HepG2 (cell line): ENCODE results near the gene DPP8. TPM values are rescaled to one million over a fixed set of nuclear protein-coding genes. Genes with fewer than 3 reads are reported as not detected.

Source experiments
- ATAC-seq: fragments of 200-7000 bp; cut with Tn5 transposase; 3 replicates; pipeline ENCODE4 v1.9.1; 2020; ENCODE audit warnings: mild to moderate bottlenecking, moderate library complexity
- BruUV-seq: library from RNA; stranded (reverse); fragments of 400-500 nt; replicated peaks from 2 replicates; lab custom pipeline; 2021; lab: Mats Ljungman, UMichigan
- CTCF ChIA-PET: fragments of 300-600 bp; formaldehyde crosslinking; extraction: SDS; loops from one replicate; lab custom pipeline; 2021; ENCODE audit warnings: low total read pairs, inconsistent platforms, low intra/inter-chr PET ratio; lab: Yijun Ruan, JAX
- POLR2A ChIA-PET: fragments of 350-600 bp; sonication (Branson Sonifier 250); formaldehyde crosslinking; loops from one replicate; lab custom pipeline; 2020; ENCODE audit warnings: antibody characterized with exemption, inconsistent platforms; lab: Yijun Ruan, JAX
- DNase-seq: peaks from one replicate; pipeline ENCODE4 v3.0.0-alpha.2; 2015; ENCODE audit warnings: low spot score
- FAIRE-seq: peaks from 3 replicates; lab custom pipeline; 2011; peaks lifted over from hg19 to GRCh38; lab: Jason Lieb, UNC
- H2AFZ ChIP-seq: one replicate; pipeline ENCODE4 v1.6.1; 2011; ENCODE audit warnings: low read length, inconsistent platforms
- H3K27ac ChIP-seq: fragments of 300-600 bp; 3 replicates; pipeline ENCODE4 v1.8.0; 2011; ENCODE audit warnings: mixed run types, mild to moderate bottlenecking, mixed read lengths, low read length, inconsistent platforms; ENCODE audit not compliant: insufficient read depth; ENCODE audit errors: extremely low read length
- H3K27me3 ChIP-seq, 2 experiments: fragments of 200-600 bp in 1 of 2; 2 replicates in 1 of 2; 3 replicates in 1 of 2; pipeline versions ENCODE4 v1.6.0 to v1.8.0; 2011; ENCODE audit warnings: low read length in 2 of 2, mild to moderate bottlenecking in 2 of 2, moderate library complexity in 2 of 2, inconsistent platforms in 1 of 2; ENCODE audit not compliant: insufficient read depth in 2 of 2, control insufficient read depth in 1 of 2
- H3K36me3 ChIP-seq, 2 experiments: fragments of 200-600 bp in 1 of 2; replicated peaks in 1 of 2; 2 replicates in 1 of 2; 3 replicates in 1 of 2; pipeline versions ENCODE4 v1.5.1 to v1.8.0; 2011; ENCODE audit warnings: low read length in 2 of 2, inconsistent platforms in 1 of 2; ENCODE audit not compliant: insufficient read depth in 2 of 2, control insufficient read depth in 1 of 2
- H3K4me1 ChIP-seq: 2 replicates; pipeline ENCODE4 v1.5.1; 2012; ENCODE audit warnings: low read length, inconsistent platforms; ENCODE audit not compliant: insufficient read depth
- H3K4me2 ChIP-seq: 2 replicates; pipeline ENCODE4 v1.6.0; 2011; ENCODE audit warnings: low read depth, low read length, inconsistent platforms
- H3K4me3 ChIP-seq, 3 experiments: fragments of 200-600 bp in 1 of 3; sonication (generic), shearing (Covaris generic) in 1 of 3; replicated peaks in 1 of 3; 2 replicates each; pipeline ENCODE4 v1.5.1; 2011 to 2016; ENCODE audit warnings: low read length in 3 of 3, inconsistent platforms in 2 of 3, low read depth in 2 of 3, mild to moderate bottlenecking in 2 of 3, control low read depth in 1 of 3, mixed read lengths in 1 of 3; ENCODE audit not compliant: insufficient read depth in 1 of 3
- H3K79me2 ChIP-seq: one replicate; pipeline ENCODE4 v1.6.1; 2011; ENCODE audit warnings: low read length, inconsistent platforms; ENCODE audit not compliant: insufficient read depth
- H3K9ac ChIP-seq: 2 replicates; pipeline ENCODE4 v1.6.0; 2011; ENCODE audit warnings: mild to moderate bottlenecking, low read depth, low read length, inconsistent platforms; ENCODE audit not compliant: insufficient read depth
- H3K9me3 ChIP-seq: 2 replicates; pipeline ENCODE4 v1.5.1; 2012; ENCODE audit warnings: mild to moderate bottlenecking, low read length
- H4K20me1 ChIP-seq: 2 replicates; pipeline ENCODE4 v1.6.0; 2011; ENCODE audit warnings: inconsistent platforms, mild to moderate bottlenecking, low read length, moderate library complexity; ENCODE audit not compliant: insufficient read depth
- ATM ChIP-seq: fragments of 450-650 bp; IDR thresholded peaks from 2 replicates; pipeline ENCODE4 v1.7.1; 2017; ENCODE audit warnings: mild to moderate bottlenecking, borderline replicate concordance
- HDAC6 ChIP-seq: fragments of 200-600 bp; sonication (generic); IDR thresholded peaks from 2 replicates; pipeline ENCODE4 v1.7.0; 2017; ENCODE audit warnings: mild to moderate bottlenecking, antibody characterized with exemption, low read length, low read depth
- SOX13 ChIP-seq, 3 experiments: fragments of 450-650 bp in 1 of 3; sonication (generic) in 1 of 3; formaldehyde crosslinking in 1 of 3; IDR thresholded peaks in 2 of 3; conservative IDR thresholded peaks in 1 of 3; 2 replicates each; pipeline versions ENCODE4 v1.5.0 to v1.6.1; 2016 to 2020; ENCODE audit warnings: antibody characterized with exemption in 1 of 3, mild to moderate bottlenecking in 1 of 3, missing compliant biosample characterization in 1 of 3, missing genetic modification reagents in 1 of 3, moderate library complexity in 1 of 3
- ZNF234 ChIP-seq: sonication (generic); formaldehyde crosslinking; conservative IDR thresholded peaks from 2 replicates; pipeline ENCODE4 v1.5.1; 2020; ENCODE audit warnings: mild to moderate bottlenecking, missing genetic modification reagents
- ZNF432 ChIP-seq: sonication (generic); formaldehyde crosslinking; IDR thresholded peaks from 2 replicates; pipeline ENCODE4 v1.5.0; 2020; ENCODE audit warnings: missing genetic modification reagents, mild to moderate bottlenecking, borderline replicate concordance
- ZNF501 ChIP-seq: sonication (generic); formaldehyde crosslinking; IDR thresholded peaks from 2 replicates; pipeline ENCODE4 v1.5.1; 2020; ENCODE audit warnings: mild to moderate bottlenecking, moderate library complexity, missing genetic modification reagents
- ZNF577 ChIP-seq: sonication (generic); formaldehyde crosslinking; IDR thresholded peaks from 2 replicates; pipeline ENCODE4 v1.4.0; 2020; ENCODE audit warnings: mild to moderate bottlenecking, low read depth, missing genetic modification reagents, borderline replicate concordance
- ZNF780A ChIP-seq: sonication (generic); formaldehyde crosslinking; IDR thresholded peaks from 2 replicates; pipeline ENCODE4 v1.8.0; 2022; ENCODE audit warnings: mild to moderate bottlenecking, missing genetic modification reagents, moderate library complexity
- WGBS: methylation state at CpG from one replicate; pipeline ENCODE4 v1.1.6; 2017; ENCODE audit warnings: low lambda C conversion rate; 5-methylcytosine and 5-hydroxymethylcytosine counted together
- in situ Hi-C: cut with HindIII; loops from 2 replicates; pipeline ENCODE4 v1.10.0; 2017; ENCODE audit warnings: low pct_unique_long_range_greater_than_20kb; ENCODE audit not compliant: extremely low pct_ligation_motif_present
- intact Hi-C: fragments of 100-400 bp; cut with micrococcal nuclease; formaldehyde crosslinking; loops from one replicate; pipeline ENCODE4 v1.10.0; 2022; ENCODE audit not compliant: unreplicated experiment
- polyA plus RNA-seq, 8 experiments: library from polyadenylated mRNA; depleted of rRNA in 3 of 8; stranded (reverse) in 7 of 8; unstranded in 1 of 8; fragments of >200 nt; fragmentation: Illumina TruSeq in 4 of 8; extraction: Trizol in 4 of 8; gene quantifications; 2 replicates each; pipeline versions ENCODE4 v1.2.1 to v1.2.3, GENCODE V29; 2011 to 2016; ENCODE audit warnings: low read depth in 4 of 8, missing spikeins in 1 of 8, mixed read lengths in 1 of 8; ENCODE audit not compliant: insufficient read depth in 1 of 8
- total RNA-seq, 5 experiments: library from RNA; depleted of rRNA; stranded (reverse); fragments of >200 nt; fragmentation: Illumina TruSeq; extraction: Trizol; gene quantifications; 2 replicates each; pipeline ENCODE4 v1.2.3, GENCODE V29; 2016; ENCODE audit warnings: low read depth in 1 of 5
- TF ChIP-seq, protein P1 (sequence below): sonication (generic); formaldehyde crosslinking; IDR thresholded peaks from 2 replicates; pipeline ENCODE4 v1.5.0; 2020; ENCODE audit warnings: missing genetic modification reagents
- TF ChIP-seq, protein P2 (sequence below): sonication (generic); formaldehyde crosslinking; conservative IDR thresholded peaks from 2 replicates; pipeline ENCODE4 v1.8.0; 2022; ENCODE audit warnings: missing genetic modification reagents

DPP8 gene
- total and polyA plus RNA-seq, 2 of the 13 experiments (the other 11 are each of a cell fraction or from before 2014, with no cell fraction given) = 18.0 to 26.3 TPM

DNA sequence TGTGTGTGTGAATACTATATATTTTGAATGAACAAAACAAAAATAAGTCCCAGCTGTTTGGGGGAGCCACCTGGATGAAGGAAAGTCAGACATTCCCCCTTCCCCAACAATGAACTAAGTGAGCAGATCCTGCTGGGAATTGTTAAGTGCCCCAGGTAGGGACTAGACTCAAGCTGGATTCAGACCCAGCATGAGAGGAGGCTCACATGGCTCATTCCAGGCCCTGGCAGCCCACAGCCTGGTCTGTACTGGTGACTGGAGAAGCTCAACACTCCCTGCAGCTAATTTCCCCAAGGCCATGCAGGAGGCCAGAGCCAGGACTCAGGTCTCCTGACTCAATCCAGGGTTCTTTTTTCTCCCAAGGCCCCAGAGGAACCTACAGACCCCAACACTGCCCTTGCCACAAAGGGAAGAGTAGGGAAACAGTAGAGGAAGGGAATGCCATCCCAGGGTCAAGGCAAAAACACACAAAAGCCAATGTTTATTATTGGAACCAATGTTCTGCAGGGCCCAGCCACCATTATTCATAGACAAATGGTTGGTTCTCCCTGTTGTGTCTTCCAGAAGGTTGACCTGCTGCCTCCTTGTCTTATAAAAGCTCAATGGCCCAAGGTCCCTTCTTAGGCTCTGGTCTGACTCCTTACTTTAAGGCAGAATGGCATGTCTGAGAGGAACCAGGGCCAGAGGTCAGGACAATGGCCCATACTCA is 104.3 kb downstream of the DPP8 start (continued):
- TF ChIP-seq ZNF780A (no peak), ZNF577 (CRISPR knock-in tag) (no peak), ZNF234 (CRISPR knock-in tag) (no peak), ATM (no peak), SOX13 (IDR thresholded peaks at IDR 0.05) (no peak), SOX13 (CRISPR knock-in tag; conservative IDR thresholded peaks at IDR 0.05 in 1 of 2, IDR thresholded peaks at IDR 0.05 in 1 of 2) (no peak)

DNA sequence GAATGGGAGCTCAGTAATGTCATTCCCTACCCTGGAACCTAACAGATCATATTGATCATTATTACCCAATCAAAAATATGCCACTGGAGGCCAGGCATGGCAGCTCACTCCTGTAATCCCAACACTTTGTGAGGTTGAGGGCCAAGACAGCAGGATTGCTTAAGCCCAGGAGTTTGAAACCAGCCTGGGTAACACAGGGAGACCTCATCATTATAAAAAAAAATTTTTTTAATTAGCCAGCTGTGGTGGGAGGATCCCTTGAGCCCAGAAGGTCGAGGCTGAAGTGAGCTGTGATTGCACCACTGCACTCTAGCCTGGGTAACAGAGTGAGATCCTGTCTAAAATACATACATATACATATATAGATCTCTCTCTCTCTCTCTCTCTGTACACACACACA is 104.9 kb downstream of the DPP8 start:
- Histone ChIP-seq H3K4me3 (no peak overlapping the region), H3K4me1 (peaks cover 62% of the 10 kb centered on the region), H4K20me1 (no peaks in the 10 kb centered on the region), H3K36me3 (no peaks in the 10 kb centered on the region), H2AFZ (no peak overlapping the region), H3K4me2 (no peak overlapping the region), H3K27me3 (peaks cover 5 to 13% of the 10 kb centered on the region in 2 experiments; a peak in 4 of 5 replicates), H3K9ac (no peak overlapping the region), H3K9me3 (no peaks in the 10 kb centered on the region), H3K27ac (no peak overlapping the region), H3K79me2 (no peaks in the 10 kb centered on the region)
- ChIA-PET CTCF (no interaction called here), POLR2A (interaction anchor here (0.6 kb wide), 1 partner anchor 9 kb away, joined by 3 read pairs; no protein-coding TSS in a partner anchor)
- FAIRE-seq = no peak
- no peak for ATAC-seq
- DNase-seq = no peak
- intact Hi-C loops = no loop called here
- BruUV-seq = no TSS peak
- TF ChIP-seq, protein P1, sequence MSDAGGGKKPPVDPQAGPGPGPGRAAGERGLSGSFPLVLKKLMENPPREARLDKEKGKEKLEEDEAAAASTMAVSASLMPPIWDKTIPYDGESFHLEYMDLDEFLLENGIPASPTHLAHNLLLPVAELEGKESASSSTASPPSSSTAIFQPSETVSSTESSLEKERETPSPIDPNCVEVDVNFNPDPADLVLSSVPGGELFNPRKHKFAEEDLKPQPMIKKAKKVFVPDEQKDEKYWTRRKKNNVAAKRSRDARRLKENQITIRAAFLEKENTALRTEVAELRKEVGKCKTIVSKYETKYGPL (CRISPR knock-in tag) = no peak
- TF ChIP-seq ZNF432 (CRISPR knock-in tag) (no peak), HDAC6 (no peak), ZNF501 (CRISPR knock-in tag) (no peak)
- TF ChIP-seq, protein P2, sequence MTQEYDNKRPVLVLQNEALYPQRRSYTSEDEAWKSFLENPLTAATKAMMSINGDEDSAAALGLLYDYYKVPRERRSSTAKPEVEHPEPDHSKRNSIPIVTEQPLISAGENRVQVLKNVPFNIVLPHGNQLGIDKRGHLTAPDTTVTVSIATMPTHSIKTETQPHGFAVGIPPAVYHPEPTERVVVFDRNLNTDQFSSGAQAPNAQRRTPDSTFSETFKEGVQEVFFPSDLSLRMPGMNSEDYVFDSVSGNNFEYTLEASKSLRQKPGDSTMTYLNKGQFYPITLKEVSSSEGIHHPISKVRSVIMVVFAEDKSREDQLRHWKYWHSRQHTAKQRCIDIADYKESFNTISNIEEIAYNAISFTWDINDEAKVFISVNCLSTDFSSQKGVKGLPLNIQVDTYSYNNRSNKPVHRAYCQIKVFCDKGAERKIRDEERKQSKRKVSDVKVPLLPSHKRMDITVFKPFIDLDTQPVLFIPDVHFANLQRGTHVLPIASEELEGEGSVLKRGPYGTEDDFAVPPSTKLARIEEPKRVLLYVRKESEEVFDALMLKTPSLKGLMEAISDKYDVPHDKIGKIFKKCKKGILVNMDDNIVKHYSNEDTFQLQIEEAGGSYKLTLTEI (CRISPR knock-in tag) = no peak
- in situ Hi-C loops = no loop called here
- WGBS = 0% methylated on average over 1 of the region's 1 CpG
